ENCODE data around the gene TAL1. TPM values are rescaled to one million over a fixed set of nuclear protein-coding genes. Genes with fewer than 3 reads are reported as not detected.
"Not testable (repeated sequence)": the region's sequence is repeated elsewhere in the genome, so short reads cannot be mapped to it uniquely, and the experiment has no call there.

The TAL1 gene
- total and polyA plus RNA-seq, 7 donors, result 1.2 to 3.9 (median 2.7) TPM; not detected in 1

GRCh38 chr1:47205918-47206317 is 26.1 kb downstream of the TAL1 start:
- Histone ChIP-seq H3K4me1 (no peaks in the 10 kb centered on the region), H3K27ac (no peak overlapping the region), H3K4me3 (no peak overlapping the region), H3K27me3 (peaks cover 0 to 29% (median 0%) of the 10 kb centered on the region in 3 donors), H3K9me3 (peaks cover 0 to 4% (median 0%) of the 10 kb centered on the region in 4 donors), H3K36me3 (no peaks in the 10 kb centered on the region)
- WGBS, 2 donors, result 88 to 92% methylated on average over 5 of the region's 5 CpGs
- intact Hi-C loops (cut with DNase I), result no loop called here
- TF ChIP-seq POLR2A (IDR thresholded peaks at IDR 0.05) (no peak), CTCF (IDR thresholded peaks at IDR 0.05) (no peak)
- DNase-seq, result peak; percentile 39

GRCh38 chr1:47203504-47203903 is 28.5 kb downstream of the TAL1 start:
- H3K9me3 ChIP-seq; intact Hi-C loops (cut with DNase I); H3K4me3 ChIP-seq; H3K4me1 ChIP-seq; DNase-seq; H3K27ac ChIP-seq; H3K36me3 ChIP-seq: not testable (repeated sequence)
- WGBS, 2 donors, result 44 to 64% methylated on average over 2 of the region's 2 CpGs
- H3K27me3 ChIP-seq, result peaks cover 0 to 17% (median 0%) of the 10 kb centered on the region in 3 donors

- Histone ChIP-seq H3K27me3 (peaks cover 0 to 22% (median 0%) of the 10 kb centered on the region in 3 donors), H3K9me3 (peaks cover 0 to 4% (median 0%) of the 10 kb centered on the region in 4 donors), H3K4me1 (no peaks in the 10 kb centered on the region), H3K4me3 (no peak overlapping the region), H3K27ac (no peak overlapping the region), H3K36me3 (no peaks in the 10 kb centered on the region)
- intact Hi-C loops (cut with DNase I), result no loop called here
- TF ChIP-seq CTCF (IDR thresholded peaks at IDR 0.05), result no peak
- TF ChIP-seq POLR2A (IDR thresholded peaks at IDR 0.05), result no peak
- TF ChIP-seq POLR2AphosphoS5 (IDR thresholded peaks at IDR 0.05), result no peak
- TF ChIP-seq EP300 (IDR thresholded peaks at IDR 0.05), result no peak
- peak; percentile 27 for DNase-seq
- WGBS, 2 donors, result 63 to 73% methylated on average over 4 of the region's 4 CpGs
These were observed 30.8 kb downstream of the TAL1 start for GRCh38 chr1:47201179-47201578.

GRCh38 chr1:47198214-47198613 is 33.8 kb downstream of the TAL1 start:
- 83 to 91% methylated on average over 4 of the region's 4 CpGs for WGBS, 2 donors
- no peaks in the 10 kb centered on the region for H3K36me3 ChIP-seq
- H3K27ac ChIP-seq, result no peak overlapping the region
- intact Hi-C loops (cut with DNase I), result no loop called here
- no peak overlapping the region for H3K4me3 ChIP-seq
- peaks cover 0 to 4% (median 0%) of the 10 kb centered on the region in 4 donors for H3K9me3 ChIP-seq
- peak; percentile 33 for DNase-seq
- TF ChIP-seq EP300 (IDR thresholded peaks at IDR 0.05), result no peak
- no peak for TF ChIP-seq CTCF (IDR thresholded peaks at IDR 0.05)
- TF ChIP-seq POLR2AphosphoS5 (IDR thresholded peaks at IDR 0.05), result no peak
- TF ChIP-seq POLR2A (IDR thresholded peaks at IDR 0.05), result no peak
- no peaks in the 10 kb centered on the region for H3K4me1 ChIP-seq
- peaks cover 0 to 22% (median 0%) of the 10 kb centered on the region in 3 donors for H3K27me3 ChIP-seq

- no peaks in the 10 kb centered on the region for H3K9me3 ChIP-seq
- no peak overlapping the region for H3K27ac ChIP-seq
- peaks cover 0 to 8% (median 5%) of the 10 kb centered on the region in 4 donors for H3K4me1 ChIP-seq
- H3K36me3 ChIP-seq, result no peaks in the 10 kb centered on the region
- DNase-seq, result peak; percentile 35
- WGBS, 2 donors, result 66 to 78% methylated on average over 3 of the region's 3 CpGs
- intact Hi-C loops (cut with DNase I), result no loop called here
- no peak overlapping the region for H3K4me3 ChIP-seq
- TF ChIP-seq CTCF (IDR thresholded peaks at IDR 0.05), result no peak
- TF ChIP-seq POLR2A (IDR thresholded peaks at IDR 0.05), result no peak
- no peak for TF ChIP-seq EP300 (IDR thresholded peaks at IDR 0.05)
- TF ChIP-seq POLR2AphosphoS5 (IDR thresholded peaks at IDR 0.05), result no peak
- H3K27me3 ChIP-seq, result peaks cover 0 to 22% (median 0%) of the 10 kb centered on the region in 3 donors
These were observed 35.4 kb downstream of the TAL1 start for GRCh38 chr1:47196622-47197021.

- peaks cover 0 to 19% (median 0%) of the 10 kb centered on the region in 3 donors for H3K27me3 ChIP-seq
- 85 to 91% methylated on average over 9 of the region's 9 CpGs for WGBS, 2 donors
- DNase-seq, result peak; percentile 3
- intact Hi-C loops (cut with DNase I); H3K9me3 ChIP-seq; H3K4me1 ChIP-seq; H3K4me3 ChIP-seq; H3K27ac ChIP-seq; H3K36me3 ChIP-seq: not testable (repeated sequence)
These were observed 36.0 kb downstream of the TAL1 start for GRCh38 chr1:47195981-47196380.
